Mucosa of stomach (tissue), 1 donor: ENCODE measurements around the gene RBM48.
"Not testable (repeated sequence)": the region's sequence is repeated elsewhere in the genome, so short reads cannot be mapped to it uniquely, and the experiment has no call there.

Source experiments
- H3K27me3 ChIP-seq: one replicate; pipeline ENCODE4 v1.7.0; 2013; ENCODE audit warnings: mild to moderate bottlenecking, low read length; ENCODE audit not compliant: control insufficient read depth, insufficient read depth
- H3K36me3 ChIP-seq: one replicate; pipeline ENCODE4 v1.7.0; 2013; ENCODE audit warnings: low read length; ENCODE audit not compliant: control insufficient read depth, insufficient read depth
- H3K4me1 ChIP-seq: one replicate; pipeline ENCODE4 v1.7.0; 2013; ENCODE audit warnings: mild to moderate bottlenecking, low read length; ENCODE audit not compliant: control insufficient read depth, insufficient read depth
- H3K4me3 ChIP-seq: one replicate; pipeline ENCODE4 v1.7.0; 2013; ENCODE audit warnings: low read length
- H3K9ac ChIP-seq: one replicate; pipeline ENCODE4 v1.7.0; 2013; ENCODE audit warnings: mild to moderate bottlenecking, low read length, moderate library complexity
- H3K9me3 ChIP-seq: one replicate; pipeline ENCODE4 v1.7.0; 2013; ENCODE audit warnings: mild to moderate bottlenecking, low read length, moderate library complexity; ENCODE audit not compliant: control insufficient read depth
- donor health status: Pancreatic carcinoma.

RBM48 gene

GRCh38 chr7:92528188-92528957 lies at the start of gene RBM48, which contains the start of gene PEX1:
TSS of gene RBM48 (plus strand) at chr7:92528795. CDS start at chr7:92528814, 19 bp downstream.
TSS of gene PEX1 (minus strand) at chr7:92528520. CDS start at chr7:92528435, 85 bp downstream.
- H3K36me3 ChIP-seq = peaks cover 8% of the 10 kb centered on the region
- peak within 1 kb of the TSS; percentile 92 for H3K9ac ChIP-seq
- H3K4me1 ChIP-seq = peaks cover 6% of the 10 kb centered on the region
- no peaks in the 10 kb centered on the region for H3K9me3 ChIP-seq
- H3K4me3 ChIP-seq = peak within 1 kb of the TSS; percentile 100
- H3K27me3 ChIP-seq = no peaks in the 10 kb centered on the region

GRCh38 chr7:92479146-92479545 lies 49.4 kb upstream of the RBM48 start:
- not testable (repeated sequence) for H3K4me3 ChIP-seq, H3K36me3 ChIP-seq, H3K9ac ChIP-seq, H3K4me1 ChIP-seq, H3K9me3 ChIP-seq, H3K27me3 ChIP-seq

DNA sequence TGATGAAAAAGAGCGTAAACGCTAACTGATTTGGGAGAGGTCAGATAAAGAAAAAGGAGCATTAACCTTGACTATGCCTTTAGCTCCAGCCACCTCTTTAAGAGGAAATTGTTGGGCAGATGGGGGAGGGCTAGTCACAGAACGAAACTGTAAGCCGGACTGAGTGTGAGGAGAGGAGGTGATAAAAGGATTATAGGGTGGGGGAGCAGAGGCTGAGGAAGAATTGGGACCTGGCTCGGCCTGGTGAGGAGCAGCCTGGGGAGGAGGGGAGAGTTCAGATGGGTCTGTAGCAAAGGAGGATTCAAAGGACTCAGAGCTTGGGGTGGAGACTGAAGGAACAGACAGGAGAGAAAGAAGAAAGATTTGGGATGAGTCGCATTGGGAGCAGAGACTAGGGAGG lies 45.0 kb upstream of the RBM48 start:
- not testable (repeated sequence) for H3K4me3 ChIP-seq, H3K36me3 ChIP-seq, H3K9ac ChIP-seq, H3K9me3 ChIP-seq, H3K27me3 ChIP-seq, H3K4me1 ChIP-seq

DNA sequence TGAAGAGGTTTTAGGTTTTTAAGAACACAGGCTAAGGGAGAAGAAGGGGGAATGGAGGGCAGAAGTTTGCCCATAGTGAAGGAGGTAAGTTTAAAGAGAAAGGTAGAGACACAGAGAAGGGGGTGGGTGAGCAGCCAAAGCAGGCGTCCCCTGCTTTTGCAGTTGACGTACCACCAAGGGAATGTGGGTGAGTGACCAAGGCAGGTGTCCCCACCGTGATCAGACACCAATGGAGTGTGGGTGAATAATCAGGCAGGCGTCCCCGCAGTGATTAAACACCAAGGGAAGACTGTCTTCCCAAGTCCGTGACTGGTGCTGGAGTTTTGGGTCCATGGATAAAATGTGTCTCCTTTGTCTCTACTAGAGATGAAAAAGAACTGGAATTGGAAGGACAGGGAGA lies 44.4 kb upstream of the RBM48 start:
- H3K9me3 ChIP-seq, H3K4me1 ChIP-seq, H3K4me3 ChIP-seq, H3K27me3 ChIP-seq, H3K36me3 ChIP-seq, H3K9ac ChIP-seq: not testable (repeated sequence)

GRCh38 chr7:92485267-92485892 lies 43.2 kb upstream of the RBM48 start:
- no peak overlapping the region for H3K9ac ChIP-seq
- no peaks in the 10 kb centered on the region for H3K4me1 ChIP-seq
- H3K9me3 ChIP-seq = no peaks in the 10 kb centered on the region
- no peak overlapping the region for H3K4me3 ChIP-seq
- H3K27me3 ChIP-seq = no peaks in the 10 kb centered on the region
- H3K36me3 ChIP-seq = no peaks in the 10 kb centered on the region

DNA sequence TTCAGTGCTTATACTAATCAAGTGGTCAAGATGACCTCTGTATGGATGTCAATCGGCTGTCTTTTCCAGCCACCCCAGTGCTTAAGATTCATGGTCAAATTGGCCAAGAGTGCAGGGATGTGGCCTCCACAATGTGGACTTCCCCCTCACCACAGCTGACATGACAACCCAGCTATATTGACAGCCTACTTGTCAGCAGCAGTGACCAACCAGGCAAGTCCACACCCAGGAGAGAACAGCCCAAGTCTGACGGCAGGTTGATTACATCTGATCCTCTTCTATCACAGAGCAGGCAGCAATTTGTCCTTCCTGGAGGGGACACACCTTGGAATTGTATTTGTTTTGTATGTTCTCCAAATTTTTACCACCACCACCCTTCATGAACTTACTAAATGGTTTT lies 42.6 kb upstream of the RBM48 start:
- Histone ChIP-seq H3K4me1 (no peaks in the 10 kb centered on the region), H3K9me3 (no peaks in the 10 kb centered on the region), H3K9ac (no peak overlapping the region), H3K4me3 (no peak overlapping the region), H3K27me3 (no peaks in the 10 kb centered on the region), H3K36me3 (no peaks in the 10 kb centered on the region)

DNA sequence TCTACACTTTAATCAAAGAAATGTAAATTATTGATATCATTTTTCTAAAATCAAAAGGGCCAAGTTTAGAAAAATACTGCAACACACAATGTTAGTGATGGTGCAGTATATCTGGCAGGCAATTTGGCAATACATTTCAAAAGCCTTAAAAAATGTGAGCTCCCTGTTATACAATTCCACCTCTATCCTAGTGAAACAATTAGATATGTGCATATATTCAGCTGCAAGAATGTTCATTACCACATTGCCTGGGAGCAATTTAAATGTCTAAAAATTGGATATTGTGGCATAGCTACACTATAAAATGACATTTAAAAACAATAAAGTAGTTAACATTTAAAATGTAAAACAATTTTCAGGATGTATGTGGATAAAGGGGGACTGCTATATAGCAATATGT lies 40.8 kb upstream of the RBM48 start:
- no peaks in the 10 kb centered on the region for H3K27me3 ChIP-seq
- H3K36me3 ChIP-seq = no peaks in the 10 kb centered on the region
- no peaks in the 10 kb centered on the region for H3K9me3 ChIP-seq
- no peak overlapping the region for H3K9ac ChIP-seq
- no peak overlapping the region for H3K4me3 ChIP-seq
- no peaks in the 10 kb centered on the region for H3K4me1 ChIP-seq

DNA sequence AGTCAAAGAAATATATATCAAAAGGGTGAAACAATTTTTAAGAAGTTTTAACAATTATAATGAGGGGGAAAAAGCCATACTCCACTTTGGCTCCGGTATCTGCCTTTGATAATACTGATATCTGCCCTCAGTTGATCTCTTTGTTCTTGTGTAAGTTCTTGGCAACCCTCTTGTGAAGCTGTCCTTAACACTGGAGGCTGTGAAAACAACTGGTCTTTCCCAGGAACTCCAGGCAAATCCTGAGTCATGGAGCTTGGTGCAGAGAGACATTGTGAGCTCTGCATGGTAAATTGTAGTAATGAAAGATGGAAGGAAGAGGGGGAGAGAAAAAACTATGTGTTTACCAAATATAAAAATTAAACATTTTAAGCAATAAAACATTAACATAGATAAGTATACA lies 39.0 kb upstream of the RBM48 start:
- no peak overlapping the region for H3K9ac ChIP-seq
- no peaks in the 10 kb centered on the region for H3K36me3 ChIP-seq
- H3K4me1 ChIP-seq = no peaks in the 10 kb centered on the region

DNA sequence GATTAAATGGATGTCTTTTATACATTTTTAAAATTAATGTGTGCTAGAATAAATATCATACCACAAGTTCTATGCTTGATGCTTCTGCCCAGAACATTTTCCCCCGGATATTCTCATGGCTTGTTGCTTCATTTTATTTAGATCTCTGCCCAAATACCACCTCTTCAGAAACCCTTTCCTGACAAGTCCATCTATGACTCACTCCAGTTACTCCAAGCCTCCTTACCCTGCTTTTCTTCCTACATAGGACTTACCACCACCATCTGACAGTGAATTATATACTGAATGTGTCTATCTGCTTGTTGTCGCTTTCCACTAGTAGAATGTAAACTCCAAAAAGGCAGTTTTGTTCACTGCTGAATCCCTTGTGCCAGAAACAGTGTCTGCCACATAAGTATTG lies 31.7 kb upstream of the RBM48 start:
- Histone ChIP-seq H3K9ac (no peak overlapping the region), H3K4me1 (no peaks in the 10 kb centered on the region), H3K9me3 (no peaks in the 10 kb centered on the region), H3K36me3 (peaks cover 5% of the 10 kb centered on the region), H3K4me3 (no peak overlapping the region), H3K27me3 (no peaks in the 10 kb centered on the region)

More for the DNA sequence above, 39.0 kb upstream of the RBM48 start:
- Histone ChIP-seq H3K9me3 (no peaks in the 10 kb centered on the region), H3K4me3 (no peak overlapping the region), H3K27me3 (no peaks in the 10 kb centered on the region)

- no peaks in the 10 kb centered on the region for H3K27me3 ChIP-seq
- H3K36me3 ChIP-seq = peaks cover 5% of the 10 kb centered on the region
- no peaks in the 10 kb centered on the region for H3K4me1 ChIP-seq
- no peak overlapping the region for H3K4me3 ChIP-seq
- H3K9ac ChIP-seq = no peak overlapping the region
- H3K9me3 ChIP-seq = no peaks in the 10 kb centered on the region
Measured at GRCh38 chr7:92498557-92498956, 30.0 kb upstream of the RBM48 start.

GRCh38 chr7:92503767-92504166 lies 24.8 kb upstream of the RBM48 start:
- H3K9ac ChIP-seq = no peak overlapping the region
- H3K9me3 ChIP-seq = no peaks in the 10 kb centered on the region
- no peaks in the 10 kb centered on the region for H3K4me1 ChIP-seq
- peaks cover 5% of the 10 kb centered on the region for H3K36me3 ChIP-seq
- no peaks in the 10 kb centered on the region for H3K27me3 ChIP-seq
- H3K4me3 ChIP-seq = no peak overlapping the region

GRCh38 chr7:92504563-92504962 lies 24.0 kb upstream of the RBM48 start:
- Histone ChIP-seq H3K27me3 (no peaks in the 10 kb centered on the region), H3K9me3 (no peaks in the 10 kb centered on the region), H3K36me3 (peaks cover 5% of the 10 kb centered on the region), H3K4me1 (no peaks in the 10 kb centered on the region), H3K9ac (no peak overlapping the region), H3K4me3 (no peak overlapping the region)
